WERI-Rb-1 (cell line): ENCODE measurements around the gene AGPAT1.
A peak's percentile ranks its signal among the peaks of the same experiment; 100 is the strongest.

ENCODE experiments used
- DNase-seq: peaks from one replicate; pipeline ENCODE4 v3.0.0-alpha.2; 2020
- H3K27ac ChIP-seq: fragments of 250-450 bp; sonication (Bioruptor Pico); 2 replicates; pipeline ENCODE4 v1.5.1; 2020; ENCODE audit warnings: mild to moderate bottlenecking, moderate library complexity
- H3K27me3 ChIP-seq: fragments of 250-450 bp; sonication (Bioruptor Pico); 2 replicates; pipeline ENCODE4 v1.5.1; 2021; ENCODE audit warnings: mild to moderate bottlenecking, low read depth, moderate library complexity; ENCODE audit not compliant: insufficient read depth, severe bottlenecking
- H3K36me3 ChIP-seq: fragments of 250-450 bp; sonication (Bioruptor Pico); 2 replicates; pipeline ENCODE4 v1.5.1; 2020; ENCODE audit warnings: mild to moderate bottlenecking, moderate library complexity
- H3K4me3 ChIP-seq: 2 replicates; pipeline ENCODE4 v1.5.1; 2011; ENCODE audit warnings: low read depth, mild to moderate bottlenecking, control low read depth, low read length
- H3K9me3 ChIP-seq: fragments of 250-450 bp; sonication (Bioruptor Pico); 2 replicates; pipeline ENCODE4 v1.5.1; 2021; ENCODE audit warnings: mild to moderate bottlenecking, moderate library complexity; ENCODE audit not compliant: severe bottlenecking
- CTCF ChIP-seq: IDR thresholded peaks from 2 replicates; pipeline ENCODE4 v1.5.1; 2011; ENCODE audit warnings: low read depth, mild to moderate bottlenecking, control low read depth, inconsistent platforms, low read length

Gene AGPAT1

GRCh38 chr6:32179766-32180405 is 4.0 kb upstream of the AGPAT1 start:
- H3K4me3 ChIP-seq = no peak overlapping the region
- H3K36me3 ChIP-seq = peaks cover 48% of the 10 kb centered on the region

GRCh38 chr6:32178547-32179440 is 2.9 kb upstream of the AGPAT1 start:
- peak overlapping the region; percentile 96 for H3K27ac ChIP-seq
- no peak for TF ChIP-seq CTCF
- no peak for DNase-seq
- peak overlapping the region; percentile 85 for H3K4me3 ChIP-seq
- H3K27me3 ChIP-seq = no peaks in the 10 kb centered on the region
- H3K9me3 ChIP-seq = no peaks in the 10 kb centered on the region
- H3K36me3 ChIP-seq = peaks cover 42% of the 10 kb centered on the region

More at GRCh38 chr6:32179766-32180405, 4.0 kb upstream of the AGPAT1 start:
- Histone ChIP-seq H3K9me3 (no peaks in the 10 kb centered on the region), H3K27ac (no peak overlapping the region), H3K27me3 (no peaks in the 10 kb centered on the region)
- no peak for TF ChIP-seq CTCF
- no peak for DNase-seq

- Histone ChIP-seq H3K27ac (peak within 1 kb of the TSS; percentile 96), H3K27me3 (no peaks in the 10 kb centered on the region)
- TF ChIP-seq CTCF = no peak
These were observed 2.1 kb upstream of the AGPAT1 start, which contains the start of gene RNF5 for GRCh38 chr6:32177788-32178546. Gene RNF5 (plus strand): TSS chr6:32178405. CDS start chr6:32178512, 107 bp downstream.

GRCh38 chr6:32177183-32177787 is 1.4 kb upstream of the AGPAT1 start:
- peaks cover 27% of the 10 kb centered on the region for H3K36me3 ChIP-seq

More at GRCh38 chr6:32177788-32178546, 2.1 kb upstream of the AGPAT1 start, which contains the start of gene RNF5:
- H3K9me3 ChIP-seq = no peaks in the 10 kb centered on the region
- peak; percentile 100 for DNase-seq
- peaks cover 34% of the 10 kb centered on the region for H3K36me3 ChIP-seq
- H3K4me3 ChIP-seq = peak within 1 kb of the TSS; percentile 85

More at GRCh38 chr6:32177183-32177787, 1.4 kb upstream of the AGPAT1 start:
- Histone ChIP-seq H3K27me3 (no peaks in the 10 kb centered on the region), H3K4me3 (peak overlapping the region; percentile 85), H3K27ac (peak overlapping the region; percentile 96), H3K9me3 (no peaks in the 10 kb centered on the region)
- peak; percentile 82 for DNase-seq
- no peak for TF ChIP-seq CTCF
